Putamen (tissue), 1 donor: ENCODE results near the gene CLNK.

Source experiments
- DNase-seq: peaks from one replicate; pipeline ENCODE4 v3.0.0-alpha.2; 2016; ENCODE audit warnings: low spot score

The CLNK gene

DNA sequence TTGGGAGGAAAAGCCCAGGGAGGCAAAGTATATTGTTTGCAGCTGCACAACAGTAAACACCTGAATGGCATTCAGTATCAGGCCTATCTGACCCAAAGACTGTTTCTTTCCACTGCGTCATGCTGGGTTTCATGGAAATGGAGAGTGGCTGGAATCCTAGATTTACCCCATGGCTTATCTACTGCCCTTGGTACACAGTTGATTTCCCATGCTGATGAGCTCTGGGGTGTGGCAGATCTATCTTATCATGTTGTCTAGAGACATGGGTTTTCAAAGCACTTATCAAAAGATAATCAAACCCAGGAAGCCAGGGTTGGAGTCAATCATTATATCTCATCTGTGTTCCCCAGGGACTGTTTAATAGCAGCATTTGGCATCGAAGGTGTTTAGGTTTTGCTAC, 72.1 kb downstream of the CLNK start:
- no peak for DNase-seq

- no peak for DNase-seq
Measured at GRCh38 chr4:10611673-10612072, 72.9 kb downstream of the CLNK start.

- no peak for DNase-seq
Measured at GRCh38 chr4:10608501-10609219, 75.9 kb downstream of the CLNK start.

DNA sequence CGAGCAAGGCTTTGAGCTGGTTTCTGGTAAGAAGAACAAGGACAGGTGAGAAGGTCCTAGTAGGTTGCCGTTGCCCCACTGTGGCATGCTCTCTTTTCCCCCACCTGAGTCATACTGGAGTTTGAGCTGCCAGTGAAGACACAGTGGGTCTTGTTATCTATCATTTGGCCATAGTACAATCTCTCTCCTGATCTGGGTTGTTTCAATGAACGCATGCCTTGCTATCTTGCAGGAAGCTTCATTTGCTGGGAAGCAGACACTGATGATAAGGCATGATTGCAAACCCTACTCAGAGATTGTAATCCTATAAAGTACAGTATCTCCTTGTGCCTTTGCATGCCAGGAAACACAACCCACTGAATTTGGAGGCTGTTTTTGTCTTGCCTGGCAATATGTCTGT, 77.4 kb downstream of the CLNK start:
- DNase-seq = no peak

- DNase-seq = no peak
Measured at GRCh38 chr4:10606483-10607155, 77.9 kb downstream of the CLNK start.

GRCh38 chr4:10605746-10606482, 78.7 kb downstream of the CLNK start:
- DNase-seq = no peak

- DNase-seq = no peak
Measured at GRCh38 chr4:10605031-10605430, 79.5 kb downstream of the CLNK start.

- no peak for DNase-seq
Measured at GRCh38 chr4:10599574-10599973, 85.0 kb downstream of the CLNK start.

DNA sequence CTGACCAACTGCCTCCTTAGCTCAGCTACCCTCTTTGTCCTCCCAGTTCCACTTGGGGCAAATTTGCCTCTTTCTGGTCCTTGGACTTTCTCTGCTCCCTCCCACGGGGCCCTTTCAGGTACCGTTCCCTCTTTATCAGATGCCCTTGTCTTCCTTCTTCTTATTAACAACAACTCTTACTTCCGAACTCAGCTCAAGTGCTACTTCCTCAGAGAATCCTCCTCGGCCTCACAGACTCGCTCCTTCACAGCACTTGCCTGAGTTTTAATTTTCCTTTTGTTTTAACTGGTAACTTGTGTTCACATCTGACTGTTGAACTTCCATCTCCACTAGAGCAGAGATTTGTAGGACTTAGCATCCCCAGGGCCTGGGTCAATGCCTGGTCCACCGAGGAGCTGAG, 85.7 kb downstream of the CLNK start:
- no peak for DNase-seq

- no peak for DNase-seq
Measured at GRCh38 chr4:10596586-10597290, 87.8 kb downstream of the CLNK start.

DNA sequence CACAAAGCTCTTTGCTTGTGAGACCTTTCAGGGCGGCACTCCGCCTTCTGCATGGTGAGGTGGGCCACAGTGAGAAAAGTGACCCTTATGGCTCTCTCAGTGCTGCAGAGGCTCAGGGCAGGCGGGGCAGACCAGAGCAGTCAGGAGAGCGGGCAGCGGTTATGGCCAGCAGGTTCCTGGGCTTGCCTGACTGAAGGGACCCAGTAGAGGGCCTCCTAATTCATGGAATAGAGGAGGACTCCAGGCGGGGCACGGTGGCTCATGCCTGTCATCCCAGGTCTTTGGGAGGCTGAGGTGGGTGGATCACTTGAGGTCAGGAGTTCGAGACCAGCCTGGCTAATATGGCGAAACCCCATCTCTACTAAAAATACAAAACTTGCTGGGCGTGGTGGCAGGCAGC, 91.4 kb downstream of the CLNK start:
- DNase-seq = no peak

GRCh38 chr4:10590896-10591295, 93.7 kb downstream of the CLNK start:
- DNase-seq = no peak

DNA sequence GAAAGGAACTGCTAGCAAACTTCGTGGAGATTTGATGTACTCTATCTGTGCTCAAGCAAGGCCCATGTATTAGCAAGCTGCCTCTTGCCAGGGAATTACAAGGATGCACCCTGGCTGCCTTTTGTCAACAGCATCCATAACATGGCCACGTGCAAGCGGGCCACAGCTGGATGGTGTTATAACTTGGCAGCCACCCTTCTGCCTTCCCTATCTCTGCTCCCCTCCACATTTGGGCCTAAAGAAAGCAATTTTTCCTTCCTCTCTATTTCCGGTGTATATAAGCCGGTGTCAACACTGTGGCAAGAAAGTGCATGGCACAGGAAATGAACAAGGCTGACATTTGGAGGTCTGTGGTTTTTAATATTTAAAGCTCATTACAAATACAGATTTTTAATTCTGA, 94.8 kb downstream of the CLNK start:
- DNase-seq = no peak

DNA sequence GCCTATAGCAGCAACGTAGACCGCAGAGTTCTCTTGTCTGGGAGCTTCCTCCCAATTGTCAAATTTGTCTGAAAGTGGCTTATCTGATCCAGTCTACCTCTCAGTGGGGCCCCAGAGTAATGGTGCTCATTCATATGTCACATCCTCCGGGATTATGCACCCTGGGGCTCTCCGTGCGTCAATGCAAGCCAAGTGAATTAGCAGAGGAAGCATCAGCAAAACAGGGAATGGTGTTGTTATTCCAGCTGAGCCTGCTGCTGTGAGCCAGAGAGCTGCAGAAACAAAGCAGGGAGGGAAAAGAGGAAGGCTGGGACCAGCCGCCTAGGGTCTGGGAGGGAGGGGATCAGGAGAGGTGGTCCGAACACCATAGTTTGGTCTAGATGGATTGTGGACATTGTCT, 95.2 kb downstream of the CLNK start:
- no peak for DNase-seq

DNA sequence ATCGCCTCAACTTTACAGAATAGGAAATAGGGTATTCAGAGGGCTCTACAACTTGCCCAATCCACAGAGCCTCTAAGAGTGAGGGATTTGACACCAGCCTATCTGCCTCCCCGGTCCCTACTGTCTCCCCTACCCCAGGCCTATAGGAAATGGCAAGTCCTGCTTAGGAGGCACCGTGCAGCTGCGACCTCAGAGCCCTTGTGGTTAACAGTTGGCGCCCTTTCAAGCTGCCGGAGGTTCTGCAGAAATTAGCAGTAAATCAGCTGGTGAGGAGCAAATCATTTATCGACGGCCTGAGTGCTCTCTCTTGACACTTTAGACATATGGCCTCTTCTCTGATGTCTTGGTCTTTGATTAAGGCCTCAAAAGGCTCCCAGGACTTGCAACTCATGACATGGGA, 96.9 kb downstream of the CLNK start:
- DNase-seq = no peak

- no peak for DNase-seq
Measured at GRCh38 chr4:10587296-10587695, 97.3 kb downstream of the CLNK start.

GRCh38 chr4:10584042-10584441, 100.5 kb downstream of the CLNK start:
- DNase-seq = no peak

DNA sequence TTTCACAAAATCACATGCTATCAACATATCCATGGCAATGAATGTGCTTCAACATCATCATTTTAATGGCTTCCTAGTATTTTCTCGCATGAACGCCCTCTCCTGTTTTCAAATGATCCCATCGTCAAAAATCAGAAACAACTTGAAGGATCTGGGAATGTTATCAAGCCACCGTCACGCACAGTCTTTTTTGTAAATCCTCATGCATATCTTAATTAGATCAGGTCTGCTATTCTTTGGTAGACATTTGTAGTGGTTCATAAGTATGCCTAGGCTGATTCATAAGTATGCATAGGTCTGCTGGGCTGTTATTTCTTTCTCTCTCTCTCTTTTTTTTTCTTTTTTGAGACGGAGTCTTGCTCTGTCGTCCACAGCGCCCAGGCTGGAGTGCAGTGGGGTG, 101.6 kb downstream of the CLNK start:
- DNase-seq = no peak

DNA sequence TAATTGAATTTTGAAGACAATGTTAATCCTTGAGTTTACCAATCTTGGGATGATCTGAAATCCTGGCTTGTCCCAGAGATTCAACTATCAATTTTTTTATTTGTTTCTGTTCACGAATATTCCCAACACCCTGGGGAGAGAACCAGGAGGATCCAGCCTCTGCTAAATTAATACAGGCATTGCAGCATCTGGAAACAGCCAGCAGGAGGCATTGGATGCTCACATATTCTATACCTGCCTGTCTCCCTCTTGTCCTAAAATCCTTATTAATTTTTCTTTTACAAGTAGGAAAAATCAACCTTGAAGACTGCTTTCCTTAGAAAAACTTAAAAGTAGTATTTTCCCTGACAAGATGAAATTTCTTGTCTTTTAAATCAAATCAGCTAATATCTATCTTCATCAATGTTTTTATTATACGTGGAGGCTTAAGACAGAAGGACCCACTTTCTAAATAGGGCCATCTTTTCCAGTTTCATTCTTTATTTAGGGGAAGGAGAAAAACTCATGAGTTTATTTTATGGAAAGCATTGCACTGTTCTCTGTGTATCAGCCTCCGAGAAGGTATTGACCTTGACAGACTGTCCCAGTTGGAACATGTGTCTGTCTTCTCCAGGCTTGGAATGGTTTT, 102.4 kb downstream of the CLNK start:
- DNase-seq = peak; percentile 29

GRCh38 chr4:10581022-10581421, 103.5 kb downstream of the CLNK start:
- DNase-seq = no peak

DNA sequence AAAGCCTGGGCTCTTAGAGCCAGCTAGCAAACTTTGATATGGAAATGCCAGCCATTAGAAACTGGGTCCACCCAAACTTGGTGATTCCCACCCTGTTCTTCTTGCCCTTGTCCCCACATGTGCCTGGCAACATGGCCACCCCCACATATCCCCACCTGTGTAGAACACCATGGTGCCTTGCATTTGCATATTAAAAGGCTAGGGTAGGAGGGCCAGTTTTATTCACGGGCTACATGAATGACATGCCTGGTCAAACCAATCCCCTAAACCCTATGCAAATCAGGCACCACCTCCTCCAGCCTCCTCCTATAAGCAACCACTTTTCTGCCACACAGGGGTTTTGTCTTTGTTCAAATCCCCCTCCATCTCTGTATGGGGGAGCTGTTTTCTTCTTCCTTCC, 104.9 kb downstream of the CLNK start:
- DNase-seq = no peak
